Measurements from ENCODE around the gene ADD3.
A peak's percentile ranks its signal among the peaks of the same experiment; 100 is the strongest.

The ADD3 gene

DNA sequence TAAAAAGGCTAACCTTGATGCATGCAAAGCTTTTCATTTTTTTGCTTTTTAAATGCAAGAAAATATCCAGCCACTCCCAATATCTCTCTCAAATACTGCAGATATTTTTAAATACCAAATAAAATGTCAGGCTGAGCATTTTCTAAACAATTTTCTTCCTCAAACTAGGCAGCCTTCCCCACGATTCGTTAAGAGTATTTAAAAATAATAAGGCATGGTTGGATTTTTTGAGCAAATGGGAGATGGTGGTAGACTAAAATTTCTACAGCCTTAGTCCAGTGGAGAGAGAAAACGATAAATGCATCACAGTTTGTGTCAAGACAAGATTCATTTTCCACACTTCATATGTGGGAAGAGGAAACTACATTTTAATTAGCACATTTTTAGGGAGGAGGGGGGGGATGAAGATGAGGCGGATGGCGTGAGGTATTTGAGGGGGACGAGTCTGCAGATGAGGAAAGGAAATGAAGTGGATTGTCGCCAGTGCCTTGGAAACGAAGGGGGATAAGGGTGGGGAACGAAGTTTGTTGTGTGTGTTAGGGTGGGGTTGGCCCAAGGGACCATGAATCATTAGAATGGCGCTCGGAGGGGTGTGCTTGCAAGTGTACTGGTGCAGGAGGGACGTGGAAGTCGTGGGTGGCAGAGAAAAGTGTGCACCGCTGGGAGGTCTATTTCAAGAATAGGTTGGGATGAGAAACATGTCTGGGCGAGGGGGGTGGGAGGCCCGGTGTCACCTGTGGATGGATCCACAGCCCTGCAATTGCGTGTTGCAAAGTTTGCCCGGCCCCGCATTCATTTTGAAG lies 1.2 kb upstream of the ADD3 start:
- DNase-seq (ENCODE audit: low read depth): no peak

DNA sequence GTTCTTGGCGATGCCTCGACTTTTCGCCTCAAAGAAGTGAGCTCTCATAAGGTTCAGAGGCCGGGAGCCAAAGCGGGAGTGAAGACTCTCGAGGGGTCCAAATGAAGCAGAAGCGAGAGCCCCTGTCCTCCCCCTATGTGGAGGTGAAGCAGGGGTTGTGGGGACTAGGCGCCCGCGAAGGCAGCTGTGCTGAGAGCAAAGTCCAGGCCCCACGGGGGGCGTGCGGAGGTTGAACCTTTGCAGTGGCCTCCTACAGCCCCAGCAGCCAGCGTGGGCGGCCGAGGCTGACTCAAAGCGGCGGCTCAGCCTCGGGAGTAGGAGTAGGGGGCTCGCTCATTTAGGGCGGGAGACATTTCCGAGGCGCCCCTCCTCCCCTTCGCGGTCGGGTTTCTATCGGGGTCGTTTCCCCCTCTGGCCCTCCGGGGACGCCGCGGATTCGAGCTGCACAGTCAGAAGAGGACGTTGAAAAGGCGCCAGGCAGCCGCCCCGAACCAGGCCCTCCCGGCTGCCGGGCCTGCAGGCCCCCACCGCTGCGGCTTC lies 553 bp upstream of the ADD3 start:
- DNase-seq (ENCODE audit: low read depth): peak; percentile 32

DNA sequence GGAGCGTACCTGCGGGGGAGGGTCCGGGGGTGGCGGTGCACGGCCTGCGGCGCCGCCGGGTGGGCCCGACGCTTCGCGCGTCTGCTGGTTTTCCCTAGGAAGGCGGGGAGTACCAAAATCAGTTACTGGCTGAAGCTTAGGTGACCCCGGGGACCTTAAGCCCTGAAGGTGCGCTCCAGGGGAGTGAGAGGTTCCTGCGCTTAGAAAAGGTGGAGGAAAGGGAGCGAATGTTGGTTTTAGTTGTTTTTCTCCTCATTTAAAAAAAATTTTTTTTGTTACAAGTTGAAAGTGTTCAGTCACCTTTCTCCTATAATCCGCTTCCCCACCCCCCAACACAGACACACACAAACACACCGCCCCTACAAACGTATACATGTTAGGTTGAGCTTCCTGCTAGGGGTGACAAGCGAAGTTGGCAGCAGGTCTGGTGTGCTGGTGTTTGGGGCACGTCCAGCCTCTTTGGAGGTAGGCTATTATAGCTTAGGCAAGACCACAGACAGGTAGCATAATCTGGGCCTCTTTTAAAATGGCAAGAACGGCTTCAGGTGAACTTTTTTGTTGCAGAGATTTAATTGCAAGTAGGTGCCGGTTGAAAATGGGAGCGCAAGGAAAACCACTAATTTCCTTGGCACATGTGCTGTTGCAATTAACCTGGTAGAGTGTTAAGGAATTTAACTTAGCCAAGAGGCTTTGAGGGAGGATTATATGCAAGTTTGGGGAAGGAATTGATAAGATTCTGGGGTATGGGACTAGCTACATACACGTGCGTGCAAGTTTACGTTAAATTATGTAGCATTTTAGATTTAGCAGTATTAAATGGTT lies 945 bp downstream of the ADD3 start:
- DNase-seq (ENCODE audit: low read depth): no peak

DNA sequence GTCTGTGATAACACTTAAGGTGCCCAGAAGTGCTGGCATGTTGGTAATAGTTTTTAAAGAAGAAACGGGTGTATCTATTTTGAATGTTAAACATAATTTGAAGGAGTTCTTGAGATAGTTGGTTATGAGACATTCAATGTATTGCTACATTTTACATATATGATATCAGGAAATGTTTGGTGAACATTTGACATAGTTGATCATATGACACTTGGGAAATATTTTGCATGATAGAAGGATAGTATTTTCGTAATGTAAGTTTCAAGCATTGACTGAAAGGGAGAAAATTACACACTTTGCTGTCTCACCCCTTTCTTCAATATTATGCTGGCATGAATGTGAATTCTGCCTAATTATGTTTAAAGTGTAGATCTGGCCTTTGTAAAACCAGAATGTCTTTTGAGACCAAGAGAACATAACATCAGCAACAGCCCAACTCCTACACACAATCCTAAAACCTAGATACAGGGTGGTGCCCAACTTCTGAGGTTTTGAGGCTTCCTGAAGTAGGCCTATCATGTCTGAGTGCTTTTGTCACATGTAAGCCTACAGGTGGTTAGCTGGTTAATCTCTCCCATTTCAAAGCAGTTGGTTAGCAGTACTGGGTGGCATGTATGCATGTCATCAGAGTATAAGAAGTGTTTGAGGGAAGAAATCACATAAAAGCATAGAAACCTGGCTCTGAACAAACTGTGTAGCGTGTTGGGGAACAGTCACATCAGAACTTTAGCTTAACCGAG lies 2.1 kb downstream of the ADD3 start:
- DNase-seq (ENCODE audit: low read depth): no peak

DNA sequence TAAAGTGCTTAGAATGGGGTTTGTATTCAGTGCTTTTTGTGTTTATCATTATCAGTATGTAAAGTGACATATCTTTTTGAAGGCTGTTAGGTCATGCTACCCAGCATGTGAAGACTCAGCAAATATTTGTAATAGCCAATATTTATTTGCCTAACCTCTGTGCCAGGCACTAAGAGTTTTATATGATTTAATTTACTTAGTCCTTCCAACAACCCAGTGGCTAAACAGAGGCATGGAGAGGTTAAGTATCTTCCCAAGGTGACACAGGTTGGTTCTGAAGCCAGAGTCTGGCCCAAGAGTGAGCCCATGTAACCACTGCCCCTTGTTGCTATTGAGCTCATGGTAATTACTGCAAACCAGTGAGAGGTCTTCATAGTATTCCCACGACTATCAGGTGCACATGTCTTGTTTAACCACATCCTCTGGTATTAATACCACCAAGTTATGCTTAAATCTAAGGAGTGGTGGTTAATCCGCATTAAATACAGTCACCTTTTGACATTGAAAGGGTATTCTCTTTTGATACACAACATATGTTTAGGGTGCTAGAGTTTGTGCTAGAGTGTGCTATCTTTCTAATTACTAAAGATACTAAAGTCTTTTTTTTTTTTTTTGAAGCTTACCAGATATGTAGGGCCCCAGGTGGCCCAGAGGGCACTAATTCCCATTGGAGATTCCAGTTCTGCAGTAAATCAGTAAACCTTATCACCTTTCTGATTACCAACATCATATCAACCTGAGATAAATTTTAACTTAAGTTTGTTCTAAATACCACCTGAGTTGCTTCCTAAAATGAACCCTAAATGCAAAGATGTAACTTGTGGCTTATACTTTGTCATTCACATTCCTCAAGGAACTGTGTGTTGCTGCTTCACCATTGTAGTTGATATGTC lies 2.9 kb downstream of the ADD3 start:
- no peak for DNase-seq (ENCODE audit: low read depth)

DNA sequence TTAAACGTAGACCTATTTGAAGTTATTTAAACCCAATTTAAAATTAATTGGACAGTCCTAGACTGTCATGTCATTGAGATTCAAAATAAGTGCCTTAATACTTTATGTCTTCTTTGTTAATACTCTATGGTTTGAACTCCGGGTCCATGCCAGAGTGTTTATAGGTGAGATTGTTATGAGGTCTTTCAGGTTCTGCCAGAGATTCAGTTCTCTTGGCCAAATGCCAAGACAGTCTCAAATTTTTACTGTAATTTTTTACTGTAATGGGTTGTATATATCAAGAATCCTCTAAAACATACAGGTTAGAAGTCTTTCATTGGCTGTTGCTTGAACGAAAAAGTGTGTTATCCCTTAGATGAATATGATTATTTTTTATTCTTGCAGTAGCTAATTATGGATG lies 3.9 kb downstream of the ADD3 start:
- DNase-seq (ENCODE audit: low read depth): no peak

DNA sequence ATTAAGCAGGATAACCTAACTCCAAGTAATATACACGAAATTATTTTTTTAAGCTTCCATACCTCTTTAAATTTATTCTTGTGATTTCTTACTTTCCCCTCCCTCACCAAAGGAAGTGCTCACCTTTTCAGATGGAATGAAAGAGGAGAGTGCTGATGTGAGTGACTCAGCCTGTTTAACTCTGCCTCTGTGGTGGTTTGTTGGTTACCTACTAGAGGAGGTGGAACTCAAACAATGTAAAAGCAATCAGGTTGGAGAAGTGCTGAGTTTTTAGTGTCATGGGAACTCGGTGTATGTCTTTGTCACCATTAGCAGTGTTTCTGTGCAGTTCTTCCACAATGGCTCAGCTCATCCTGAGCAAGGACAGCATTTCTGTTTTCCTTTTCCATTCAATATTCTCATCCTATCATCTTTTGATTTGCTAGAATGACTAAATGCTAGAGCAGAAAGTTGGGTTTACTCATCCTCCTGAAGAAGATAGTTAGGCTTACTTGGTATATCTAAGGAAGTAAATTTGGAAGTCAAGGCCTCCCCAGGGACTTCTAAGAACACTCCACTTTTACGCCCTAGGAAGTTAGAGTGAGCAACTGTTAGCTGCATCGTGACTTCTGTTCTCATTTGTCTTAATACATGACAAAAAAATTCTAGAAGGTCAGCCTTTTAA lies 6.0 kb downstream of the ADD3 start:
- no peak for DNase-seq (ENCODE audit: low read depth)

DNA sequence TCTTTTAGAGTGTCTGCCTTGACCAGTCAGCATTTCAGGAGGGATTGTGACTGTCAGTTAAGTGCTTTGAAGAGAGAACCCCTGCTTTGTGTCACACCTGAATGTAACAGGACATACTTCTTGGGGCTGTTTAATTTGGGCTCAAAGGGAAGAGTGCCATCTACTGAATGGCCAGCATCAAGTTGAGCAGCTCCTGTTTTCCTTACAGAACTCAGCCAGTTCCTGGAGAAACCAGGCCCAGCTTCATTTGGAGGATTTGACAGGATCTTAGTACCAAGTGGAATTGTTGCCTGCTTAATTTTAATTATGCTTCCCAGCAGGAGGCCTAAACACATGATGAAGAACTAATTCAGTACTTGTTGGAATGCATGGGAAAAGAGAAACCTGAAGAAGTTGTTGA lies 8.3 kb downstream of the ADD3 start:
- no peak for DNase-seq (ENCODE audit: low read depth)

DNA sequence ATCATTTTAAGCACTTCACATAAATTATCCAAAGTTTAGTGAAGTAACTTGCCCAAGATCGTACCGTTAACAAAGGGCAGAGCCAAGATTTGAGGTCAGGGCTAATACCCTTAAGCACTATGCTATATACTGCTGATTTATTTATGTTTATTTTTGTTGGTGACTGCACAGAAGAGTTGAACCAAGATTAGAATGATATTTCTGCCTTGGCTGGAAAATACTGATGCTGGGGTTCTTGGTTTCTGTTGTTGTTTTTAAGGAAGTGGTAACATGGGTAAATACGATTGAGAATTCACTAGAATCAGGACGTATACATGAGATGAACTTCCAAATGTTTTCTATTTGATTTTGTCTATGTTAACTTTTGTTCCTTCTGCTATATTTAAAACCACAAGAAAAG lies 9.3 kb downstream of the ADD3 start:
- DNase-seq (ENCODE audit: low read depth): no peak

DNA sequence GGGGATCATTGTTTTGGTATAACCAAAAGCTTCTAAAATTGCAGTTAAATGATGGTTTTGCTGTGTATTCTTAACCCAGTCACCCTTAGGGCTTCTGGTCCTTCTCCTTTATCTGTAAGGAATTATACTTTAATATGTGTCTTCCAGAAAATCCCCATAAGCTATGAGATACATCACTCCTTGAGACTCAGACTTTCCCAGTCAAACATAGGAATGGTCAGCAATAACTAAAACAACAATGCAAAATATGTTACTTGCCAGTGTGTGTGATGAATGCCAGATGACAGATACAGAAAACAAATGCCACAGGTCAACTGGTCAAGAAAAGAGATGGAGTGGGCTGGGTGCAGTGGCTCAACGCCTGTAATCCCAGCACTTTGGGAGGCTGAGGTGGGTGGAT lies 10.1 kb downstream of the ADD3 start:
- no peak for DNase-seq (ENCODE audit: low read depth)

DNA sequence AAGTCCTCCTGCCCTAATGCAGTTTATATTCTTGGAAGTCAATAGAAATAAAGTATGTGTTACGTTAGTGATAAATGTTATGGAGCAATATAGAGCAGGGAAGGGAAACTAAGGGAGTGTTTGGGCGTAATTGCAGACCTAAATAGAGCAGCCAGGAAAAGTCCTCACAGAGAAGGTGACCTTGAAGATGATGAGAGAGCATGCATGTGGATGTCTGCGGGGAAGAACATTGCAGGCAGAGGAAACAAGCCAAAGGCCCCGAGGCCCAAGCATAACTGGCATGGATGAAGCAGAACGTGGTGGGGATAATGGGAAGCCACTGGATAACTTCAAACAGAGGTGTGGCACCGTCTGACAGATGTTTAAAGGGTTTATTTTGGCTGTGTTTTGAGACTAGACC lies 12.5 kb downstream of the ADD3 start:
- DNase-seq (ENCODE audit: low read depth): no peak

DNA sequence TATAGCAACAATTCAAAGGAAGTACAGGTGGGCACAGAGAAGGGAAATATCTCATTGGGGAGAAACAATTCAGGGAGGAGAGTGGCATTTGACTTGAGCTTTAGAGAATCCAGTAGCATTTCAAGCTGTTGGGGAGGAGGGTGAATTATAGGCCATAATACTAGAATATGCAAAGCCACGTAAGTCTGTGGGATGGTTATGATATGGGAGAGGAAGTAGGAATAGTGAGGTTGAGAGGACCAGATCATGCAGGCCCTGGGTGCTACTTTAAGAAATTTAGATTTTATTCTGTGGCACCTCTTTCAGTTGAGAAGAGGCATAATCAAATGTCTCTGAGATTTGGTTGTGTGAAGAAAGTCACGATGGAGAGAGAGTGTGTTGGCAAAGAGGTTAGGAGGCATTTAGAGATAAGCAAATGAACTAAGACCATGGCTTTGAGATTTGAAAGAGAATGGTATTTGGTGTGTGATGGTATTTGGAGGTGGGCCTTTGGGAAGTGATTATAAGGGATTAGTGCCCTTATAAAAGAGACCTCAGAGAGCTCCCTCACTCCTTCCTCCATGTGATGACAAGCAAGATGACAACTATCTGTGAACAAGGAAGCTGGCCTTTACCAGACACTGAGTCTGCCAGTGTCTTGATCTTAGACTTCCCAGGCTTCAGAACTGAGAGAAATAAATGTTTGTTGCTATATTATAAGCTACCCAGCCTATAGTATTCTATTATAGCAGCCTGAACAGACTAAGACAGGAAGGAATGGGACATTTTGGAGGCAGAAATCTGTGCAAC lies 15.1 kb downstream of the ADD3 start:
- no peak for DNase-seq (ENCODE audit: low read depth)

DNA sequence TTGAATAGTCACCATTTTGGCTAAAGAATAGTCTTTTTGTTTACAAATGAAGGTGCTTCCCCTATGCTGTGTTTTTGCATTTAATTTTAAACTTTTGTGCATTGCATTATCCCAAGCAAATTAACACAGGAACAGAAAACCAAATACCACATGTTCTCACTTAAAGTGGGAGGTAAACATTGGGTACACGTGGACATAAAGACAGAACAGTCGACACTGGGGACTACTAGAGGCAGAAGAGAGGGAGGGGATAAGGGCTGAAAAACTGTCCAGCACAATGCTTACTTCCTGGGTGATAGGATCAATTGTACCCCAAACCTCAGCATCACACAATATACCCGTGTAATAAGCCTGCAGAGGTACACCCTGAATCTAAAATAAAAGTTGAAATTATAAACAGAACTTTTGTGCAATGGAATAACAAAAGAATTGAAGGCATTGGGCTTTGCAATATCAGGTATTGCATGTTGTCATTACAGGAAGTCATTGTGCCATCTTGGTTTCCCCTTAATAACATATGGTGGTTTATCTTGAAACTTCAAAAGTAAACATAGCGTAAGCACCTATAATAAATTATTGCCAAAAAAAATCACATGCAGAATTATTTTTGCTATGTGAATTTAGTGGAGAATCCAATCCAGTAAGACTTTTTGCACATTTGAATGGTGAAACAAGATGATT lies 16.1 kb downstream of the ADD3 start:
- DNase-seq (ENCODE audit: low read depth): no peak

DNA sequence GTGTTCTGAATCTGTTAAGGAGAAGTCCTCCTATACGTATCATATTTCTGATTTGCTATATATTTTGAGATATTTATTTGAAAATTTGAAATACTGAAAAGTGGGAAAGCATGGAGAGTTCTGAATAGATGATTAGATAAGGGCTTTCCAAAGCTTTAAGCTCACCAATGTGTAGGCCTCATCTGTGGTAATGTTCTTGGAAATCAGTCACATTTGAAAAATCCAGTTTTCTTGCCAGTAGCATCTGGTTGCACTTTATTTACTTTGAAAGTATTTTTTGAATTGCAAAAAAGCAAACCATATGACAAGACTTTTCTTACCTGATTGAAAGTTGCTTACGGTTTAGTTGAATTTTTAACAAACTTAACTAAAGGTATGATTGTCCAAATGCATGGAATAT lies 21.7 kb downstream of the ADD3 start:
- no peak for DNase-seq (ENCODE audit: low read depth)

DNA sequence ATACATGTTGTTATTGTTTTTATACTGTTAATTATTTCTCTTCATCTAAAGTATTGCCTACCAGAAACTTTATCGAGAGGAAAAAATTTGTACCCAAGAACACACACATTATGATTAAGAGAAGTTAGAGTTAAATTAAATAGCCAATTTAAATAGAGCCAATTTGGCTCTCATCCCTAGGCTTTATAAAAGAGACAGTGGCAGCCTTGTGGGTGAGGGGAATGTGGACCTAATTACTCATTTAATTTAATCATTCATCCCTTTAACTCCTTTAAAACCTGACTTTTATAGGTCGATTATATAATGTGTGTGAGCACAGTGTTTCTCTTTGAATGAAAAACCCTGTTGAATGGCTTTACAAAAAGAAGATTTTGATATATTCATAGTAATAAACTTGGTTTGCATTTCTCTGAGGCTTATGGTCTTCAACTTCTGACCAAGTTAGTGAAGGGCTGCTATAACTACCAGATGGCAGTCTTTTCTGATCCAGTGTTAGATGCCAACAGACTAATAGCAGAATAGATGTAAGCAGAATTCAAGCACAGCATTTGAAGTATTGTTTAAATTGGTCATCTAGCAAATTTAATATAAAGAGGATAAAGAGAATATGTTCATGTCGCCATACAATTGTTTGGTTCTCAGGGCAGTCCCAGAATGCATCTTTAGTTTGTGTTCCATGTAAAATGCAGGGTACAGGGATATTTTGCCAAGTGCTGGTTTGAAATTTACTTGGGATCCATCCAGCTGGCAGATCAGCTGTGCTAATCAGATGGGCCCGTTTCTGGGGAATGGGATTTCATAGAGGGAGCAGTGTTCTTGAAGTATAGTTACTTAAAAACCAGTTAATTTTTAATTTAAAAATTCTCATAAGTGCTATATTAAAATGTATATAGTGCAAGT lies 25.3 kb downstream of the ADD3 start:
- no peak for DNase-seq (ENCODE audit: low read depth)

DNA sequence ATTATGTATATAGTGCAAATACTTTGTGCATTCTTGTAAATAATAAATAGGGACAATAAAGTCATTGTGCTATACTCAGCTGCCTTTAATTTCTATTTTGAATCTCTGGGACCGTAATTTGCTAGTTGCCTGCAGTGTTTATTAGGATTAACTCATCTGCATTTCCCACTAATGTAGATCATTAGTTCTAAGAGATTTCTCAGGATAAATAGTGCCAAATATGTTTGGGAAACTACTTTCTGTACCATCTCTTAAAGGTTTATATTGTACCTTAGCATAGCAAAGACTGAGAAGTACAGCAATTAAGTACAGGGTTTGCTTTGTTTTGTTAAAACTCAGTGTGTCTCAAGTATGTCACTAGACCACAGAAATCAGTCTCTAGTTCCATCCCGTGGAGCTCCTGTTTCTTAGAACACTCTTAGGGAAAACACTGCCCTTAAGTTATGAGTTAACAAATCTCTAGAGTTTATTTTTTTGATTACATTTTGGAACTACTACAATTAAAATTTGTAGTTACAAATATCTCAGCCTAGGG lies 26.0 kb downstream of the ADD3 start:
- no peak for DNase-seq (ENCODE audit: low read depth)

DNA sequence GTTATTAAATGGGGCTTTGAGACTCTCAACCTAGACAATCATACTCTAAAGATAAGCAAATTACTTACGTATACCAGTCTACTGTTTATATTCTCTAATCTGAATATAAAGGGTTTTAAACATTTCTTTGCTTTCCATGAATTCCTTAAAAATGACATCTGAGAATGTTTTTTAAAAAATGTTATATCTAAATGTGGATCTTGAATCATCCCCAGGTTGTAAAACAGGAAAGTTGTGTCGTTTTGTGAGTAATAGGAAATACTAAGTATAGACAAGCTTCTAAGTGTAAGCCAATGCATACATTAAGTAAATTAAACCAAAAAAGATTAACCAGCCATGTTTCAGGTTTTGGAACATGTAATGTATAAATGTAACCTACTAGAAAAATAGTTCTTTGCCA lies 26.8 kb downstream of the ADD3 start:
- DNase-seq (ENCODE audit: low read depth): no peak
